GM23338 (cell line): ENCODE results near the gene TMEM229B. TPM values are rescaled to one million over a fixed set of nuclear protein-coding genes. Genes with fewer than 3 reads are reported as not detected.

Experiments used
- ATAC-seq: fragments of 200-7000 bp; cut with Tn5 transposase; 3 replicates; pipeline ENCODE4 v1.9.1; 2020
- DNase-seq: peaks from one replicate; pipeline ENCODE4 v3.0.0-alpha.2; 2015; ENCODE audit warnings: low spot score
- H2AFZ ChIP-seq: fragments of 200-600 bp; sonication (generic); 2 replicates; pipeline ENCODE4 v1.8.0; 2016; ENCODE audit warnings: antibody characterized with exemption, mild to moderate bottlenecking, moderate library complexity
- H3F3A ChIP-seq: fragments of 200-600 bp; sonication (generic); replicated peaks from 2 replicates; pipeline ENCODE4 v1.8.0; 2017; ENCODE audit warnings: antibody characterized with exemption, mixed run types, low read depth
- H3K27ac ChIP-seq: fragments of 200-600 bp; sonication (generic); 2 replicates; pipeline ENCODE4 v1.6.1; 2016; ENCODE audit warnings: low read depth
- H3K27me3 ChIP-seq: fragments of 200-600 bp; sonication (generic); 2 replicates; pipeline ENCODE4 v1.8.0; 2016; ENCODE audit warnings: mild to moderate bottlenecking, mixed run types, moderate library complexity; ENCODE audit not compliant: insufficient read depth
- H3K36me3 ChIP-seq: fragments of 200-600 bp; sonication (generic); 2 replicates; pipeline ENCODE4 v1.8.0; 2016; ENCODE audit warnings: mild to moderate bottlenecking; ENCODE audit not compliant: insufficient read depth
- H3K4me1 ChIP-seq: fragments of 200-600 bp; sonication (generic); 2 replicates; pipeline ENCODE4 v1.8.0; 2016; ENCODE audit warnings: mild to moderate bottlenecking, moderate library complexity; ENCODE audit not compliant: insufficient read depth
- H3K4me2 ChIP-seq: fragments of 200-600 bp; sonication (generic); 2 replicates; pipeline ENCODE4 v1.7.1; 2017; ENCODE audit warnings: mixed run types
- H3K4me3 ChIP-seq: fragments of 200-600 bp; sonication (generic); 2 replicates; pipeline ENCODE4 v1.6.1; 2016; ENCODE audit warnings: mixed run types
- H3K79me2 ChIP-seq: fragments of 200-600 bp; sonication (generic); replicated peaks from 2 replicates; pipeline ENCODE4 v1.8.0; 2017; ENCODE audit warnings: mild to moderate bottlenecking; ENCODE audit not compliant: insufficient read depth
- H3K9me2 ChIP-seq: fragments of 200-600 bp; sonication (generic); 2 replicates; pipeline ENCODE4 v1.8.0; 2017; ENCODE audit not compliant: insufficient read depth
- H4K20me1 ChIP-seq: fragments of 200-600 bp; sonication (generic); replicated peaks from 2 replicates; pipeline ENCODE4 v1.8.0; 2017; ENCODE audit warnings: mild to moderate bottlenecking; ENCODE audit not compliant: insufficient read depth
- H3K27ac Mint-ChIP-seq: 2 replicates; pipeline ENCODE4 v1.8.0; 2020; ENCODE audit warnings: inconsistent platforms, mild to moderate bottlenecking, moderate library complexity, mixed read lengths
- H3K27me3 Mint-ChIP-seq: 3 replicates; pipeline ENCODE4 v1.8.0; 2022; ENCODE audit warnings: low read depth, mild to moderate bottlenecking, moderate library complexity, mixed read lengths, inconsistent platforms; ENCODE audit not compliant: insufficient read depth, poor library complexity
- H3K36me3 Mint-ChIP-seq: 3 replicates; pipeline ENCODE4 v1.8.0; 2021; ENCODE audit warnings: low read depth, mild to moderate bottlenecking, inconsistent platforms, moderate library complexity, mixed read lengths
- H3K4me1 Mint-ChIP-seq: 3 replicates; pipeline ENCODE4 v1.8.0; 2020; ENCODE audit warnings: mild to moderate bottlenecking, inconsistent platforms, mixed read lengths
- H3K4me3 Mint-ChIP-seq: 3 replicates; pipeline ENCODE4 v1.8.0; 2021; ENCODE audit warnings: moderate library complexity, mild to moderate bottlenecking, inconsistent platforms, mixed read lengths
- H3K9me3 Mint-ChIP-seq: 3 replicates; pipeline ENCODE4 v1.8.0; 2020; ENCODE audit warnings: moderate library complexity, mild to moderate bottlenecking, inconsistent platforms, mixed read lengths
- CREB1 ChIP-seq: fragments of 250-450 bp; sonication (Bioruptor Pico); IDR thresholded peaks from 2 replicates; pipeline ENCODE4 v1.5.0; 2020; ENCODE audit warnings: low read depth, mild to moderate bottlenecking, moderate library complexity
- EZH2phosphoT487 ChIP-seq: fragments of 200-600 bp; sonication (generic); IDR thresholded peaks from one replicate; pipeline ENCODE4 v1.8.1; 2018; ENCODE audit warnings: antibody characterized with exemption; ENCODE audit not compliant: unreplicated experiment
- JUNB ChIP-seq: IDR thresholded peaks from one replicate; pipeline ENCODE4 v1.6.1; 2016; ENCODE audit warnings: antibody characterized with exemption; ENCODE audit not compliant: unreplicated experiment
- NANOG ChIP-seq: IDR thresholded peaks from 2 replicates; pipeline ENCODE4 v1.6.1; 2016; ENCODE audit warnings: antibody characterized with exemption, borderline replicate concordance
- ZNF114 ChIP-seq: fragments of 250-450 bp; sonication (Bioruptor Pico); IDR thresholded peaks from 2 replicates; pipeline ENCODE4 v1.5.0; 2020; ENCODE audit warnings: mild to moderate bottlenecking, moderate library complexity
- ZNF331 ChIP-seq: fragments of 250-450 bp; sonication (Bioruptor Pico); IDR thresholded peaks from 2 replicates; pipeline ENCODE4 v1.5.0; 2020; ENCODE audit warnings: low read depth, mild to moderate bottlenecking, moderate library complexity
- polyA plus RNA-seq: library from polyadenylated mRNA; unstranded; fragments of >200 nt; fragmentation: Nextera tagmentation; extraction: Ambion mirVana; gene quantifications from 2 replicates; pipeline ENCODE4 v1.2.1, GENCODE V29; 2016
- total RNA-seq: library from RNA; depleted of rRNA; stranded (reverse); fragments of >200 nt; shearing (Covaris generic); gene quantifications from 2 replicates; pipeline ENCODE4 v1.2.3, GENCODE V29; 2014
- TF ChIP-seq, protein P1 (sequence below): IDR thresholded peaks from 2 replicates; pipeline ENCODE4 v1.6.1; 2016; ENCODE audit warnings: antibody characterized with exemption
- TF ChIP-seq, protein P2 (sequence below), 2 experiments: fragments of 200-600 bp in 1 of 2; sonication (generic) in 1 of 2; conservative IDR thresholded peaks; 2 replicates each; pipeline versions ENCODE4 v1.5.1 to v1.6.1; 2016 to 2017; ENCODE audit warnings: antibody characterized with exemption in 2 of 2, low read depth in 2 of 2, mild to moderate bottlenecking in 2 of 2, moderate library complexity in 1 of 2
- TF ChIP-seq, protein P3 (sequence below): IDR thresholded peaks from one replicate; pipeline ENCODE4 v1.6.1; 2018; ENCODE audit warnings: antibody characterized with exemption; ENCODE audit not compliant: unreplicated experiment
- TF ChIP-seq, protein P4 (sequence below): fragments of 250-450 bp; sonication (Bioruptor Pico); IDR thresholded peaks from 2 replicates; pipeline ENCODE4 v1.5.0; 2020; ENCODE audit warnings: mild to moderate bottlenecking, moderate library complexity

TMEM229B gene
- total and polyA plus RNA-seq, 2 experiments from 2014 or later = 0.42 to 2.4 TPM

DNA sequence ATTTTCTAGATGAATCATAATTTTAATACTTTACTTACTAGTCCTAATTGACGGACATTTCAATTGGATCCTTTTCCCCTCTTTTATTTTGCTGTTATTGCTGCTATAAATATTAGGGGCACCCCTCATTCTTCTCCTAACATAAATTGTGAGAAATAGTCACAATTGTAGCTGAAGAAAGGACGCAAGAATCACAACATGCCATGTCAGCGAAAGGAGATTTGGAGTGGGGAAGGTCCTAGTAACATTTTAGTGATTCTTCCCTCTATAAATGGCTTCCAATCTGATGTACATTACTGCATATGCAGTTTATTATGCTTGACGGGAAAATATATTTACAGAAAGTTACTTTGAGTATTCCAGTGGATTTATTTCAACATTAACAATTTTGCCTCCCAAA is 36.9 kb upstream of the TMEM229B start:
- TF ChIP-seq ZNF331 (CRISPR knock-in tag) = no peak
- TF ChIP-seq, protein P1, sequence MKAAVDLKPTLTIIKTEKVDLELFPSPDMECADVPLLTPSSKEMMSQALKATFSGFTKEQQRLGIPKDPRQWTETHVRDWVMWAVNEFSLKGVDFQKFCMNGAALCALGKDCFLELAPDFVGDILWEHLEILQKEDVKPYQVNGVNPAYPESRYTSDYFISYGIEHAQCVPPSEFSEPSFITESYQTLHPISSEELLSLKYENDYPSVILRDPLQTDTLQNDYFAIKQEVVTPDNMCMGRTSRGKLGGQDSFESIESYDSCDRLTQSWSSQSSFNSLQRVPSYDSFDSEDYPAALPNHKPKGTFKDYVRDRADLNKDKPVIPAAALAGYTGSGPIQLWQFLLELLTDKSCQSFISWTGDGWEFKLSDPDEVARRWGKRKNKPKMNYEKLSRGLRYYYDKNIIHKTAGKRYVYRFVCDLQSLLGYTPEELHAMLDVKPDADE = no peak
- TF ChIP-seq ZNF114 (CRISPR knock-in tag) = no peak
- TF ChIP-seq, protein P2, sequence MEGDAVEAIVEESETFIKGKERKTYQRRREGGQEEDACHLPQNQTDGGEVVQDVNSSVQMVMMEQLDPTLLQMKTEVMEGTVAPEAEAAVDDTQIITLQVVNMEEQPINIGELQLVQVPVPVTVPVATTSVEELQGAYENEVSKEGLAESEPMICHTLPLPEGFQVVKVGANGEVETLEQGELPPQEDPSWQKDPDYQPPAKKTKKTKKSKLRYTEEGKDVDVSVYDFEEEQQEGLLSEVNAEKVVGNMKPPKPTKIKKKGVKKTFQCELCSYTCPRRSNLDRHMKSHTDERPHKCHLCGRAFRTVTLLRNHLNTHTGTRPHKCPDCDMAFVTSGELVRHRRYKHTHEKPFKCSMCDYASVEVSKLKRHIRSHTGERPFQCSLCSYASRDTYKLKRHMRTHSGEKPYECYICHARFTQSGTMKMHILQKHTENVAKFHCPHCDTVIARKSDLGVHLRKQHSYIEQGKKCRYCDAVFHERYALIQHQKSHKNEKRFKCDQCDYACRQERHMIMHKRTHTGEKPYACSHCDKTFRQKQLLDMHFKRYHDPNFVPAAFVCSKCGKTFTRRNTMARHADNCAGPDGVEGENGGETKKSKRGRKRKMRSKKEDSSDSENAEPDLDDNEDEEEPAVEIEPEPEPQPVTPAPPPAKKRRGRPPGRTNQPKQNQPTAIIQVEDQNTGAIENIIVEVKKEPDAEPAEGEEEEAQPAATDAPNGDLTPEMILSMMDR (conservative IDR thresholded peaks at IDR 0.05; ENCODE audit: low read depth in 2 of 2) = no peak
- TF ChIP-seq JUNB = no peak
- TF ChIP-seq, protein P3, sequence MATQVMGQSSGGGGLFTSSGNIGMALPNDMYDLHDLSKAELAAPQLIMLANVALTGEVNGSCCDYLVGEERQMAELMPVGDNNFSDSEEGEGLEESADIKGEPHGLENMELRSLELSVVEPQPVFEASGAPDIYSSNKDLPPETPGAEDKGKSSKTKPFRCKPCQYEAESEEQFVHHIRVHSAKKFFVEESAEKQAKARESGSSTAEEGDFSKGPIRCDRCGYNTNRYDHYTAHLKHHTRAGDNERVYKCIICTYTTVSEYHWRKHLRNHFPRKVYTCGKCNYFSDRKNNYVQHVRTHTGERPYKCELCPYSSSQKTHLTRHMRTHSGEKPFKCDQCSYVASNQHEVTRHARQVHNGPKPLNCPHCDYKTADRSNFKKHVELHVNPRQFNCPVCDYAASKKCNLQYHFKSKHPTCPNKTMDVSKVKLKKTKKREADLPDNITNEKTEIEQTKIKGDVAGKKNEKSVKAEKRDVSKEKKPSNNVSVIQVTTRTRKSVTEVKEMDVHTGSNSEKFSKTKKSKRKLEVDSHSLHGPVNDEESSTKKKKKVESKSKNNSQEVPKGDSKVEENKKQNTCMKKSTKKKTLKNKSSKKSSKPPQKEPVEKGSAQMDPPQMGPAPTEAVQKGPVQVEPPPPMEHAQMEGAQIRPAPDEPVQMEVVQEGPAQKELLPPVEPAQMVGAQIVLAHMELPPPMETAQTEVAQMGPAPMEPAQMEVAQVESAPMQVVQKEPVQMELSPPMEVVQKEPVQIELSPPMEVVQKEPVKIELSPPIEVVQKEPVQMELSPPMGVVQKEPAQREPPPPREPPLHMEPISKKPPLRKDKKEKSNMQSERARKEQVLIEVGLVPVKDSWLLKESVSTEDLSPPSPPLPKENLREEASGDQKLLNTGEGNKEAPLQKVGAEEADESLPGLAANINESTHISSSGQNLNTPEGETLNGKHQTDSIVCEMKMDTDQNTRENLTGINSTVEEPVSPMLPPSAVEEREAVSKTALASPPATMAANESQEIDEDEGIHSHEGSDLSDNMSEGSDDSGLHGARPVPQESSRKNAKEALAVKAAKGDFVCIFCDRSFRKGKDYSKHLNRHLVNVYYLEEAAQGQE = no peak
- TF ChIP-seq EZH2phosphoT487 = no peak
- TF ChIP-seq CREB1 (CRISPR knock-in tag) = no peak
- TF ChIP-seq, protein P4, sequence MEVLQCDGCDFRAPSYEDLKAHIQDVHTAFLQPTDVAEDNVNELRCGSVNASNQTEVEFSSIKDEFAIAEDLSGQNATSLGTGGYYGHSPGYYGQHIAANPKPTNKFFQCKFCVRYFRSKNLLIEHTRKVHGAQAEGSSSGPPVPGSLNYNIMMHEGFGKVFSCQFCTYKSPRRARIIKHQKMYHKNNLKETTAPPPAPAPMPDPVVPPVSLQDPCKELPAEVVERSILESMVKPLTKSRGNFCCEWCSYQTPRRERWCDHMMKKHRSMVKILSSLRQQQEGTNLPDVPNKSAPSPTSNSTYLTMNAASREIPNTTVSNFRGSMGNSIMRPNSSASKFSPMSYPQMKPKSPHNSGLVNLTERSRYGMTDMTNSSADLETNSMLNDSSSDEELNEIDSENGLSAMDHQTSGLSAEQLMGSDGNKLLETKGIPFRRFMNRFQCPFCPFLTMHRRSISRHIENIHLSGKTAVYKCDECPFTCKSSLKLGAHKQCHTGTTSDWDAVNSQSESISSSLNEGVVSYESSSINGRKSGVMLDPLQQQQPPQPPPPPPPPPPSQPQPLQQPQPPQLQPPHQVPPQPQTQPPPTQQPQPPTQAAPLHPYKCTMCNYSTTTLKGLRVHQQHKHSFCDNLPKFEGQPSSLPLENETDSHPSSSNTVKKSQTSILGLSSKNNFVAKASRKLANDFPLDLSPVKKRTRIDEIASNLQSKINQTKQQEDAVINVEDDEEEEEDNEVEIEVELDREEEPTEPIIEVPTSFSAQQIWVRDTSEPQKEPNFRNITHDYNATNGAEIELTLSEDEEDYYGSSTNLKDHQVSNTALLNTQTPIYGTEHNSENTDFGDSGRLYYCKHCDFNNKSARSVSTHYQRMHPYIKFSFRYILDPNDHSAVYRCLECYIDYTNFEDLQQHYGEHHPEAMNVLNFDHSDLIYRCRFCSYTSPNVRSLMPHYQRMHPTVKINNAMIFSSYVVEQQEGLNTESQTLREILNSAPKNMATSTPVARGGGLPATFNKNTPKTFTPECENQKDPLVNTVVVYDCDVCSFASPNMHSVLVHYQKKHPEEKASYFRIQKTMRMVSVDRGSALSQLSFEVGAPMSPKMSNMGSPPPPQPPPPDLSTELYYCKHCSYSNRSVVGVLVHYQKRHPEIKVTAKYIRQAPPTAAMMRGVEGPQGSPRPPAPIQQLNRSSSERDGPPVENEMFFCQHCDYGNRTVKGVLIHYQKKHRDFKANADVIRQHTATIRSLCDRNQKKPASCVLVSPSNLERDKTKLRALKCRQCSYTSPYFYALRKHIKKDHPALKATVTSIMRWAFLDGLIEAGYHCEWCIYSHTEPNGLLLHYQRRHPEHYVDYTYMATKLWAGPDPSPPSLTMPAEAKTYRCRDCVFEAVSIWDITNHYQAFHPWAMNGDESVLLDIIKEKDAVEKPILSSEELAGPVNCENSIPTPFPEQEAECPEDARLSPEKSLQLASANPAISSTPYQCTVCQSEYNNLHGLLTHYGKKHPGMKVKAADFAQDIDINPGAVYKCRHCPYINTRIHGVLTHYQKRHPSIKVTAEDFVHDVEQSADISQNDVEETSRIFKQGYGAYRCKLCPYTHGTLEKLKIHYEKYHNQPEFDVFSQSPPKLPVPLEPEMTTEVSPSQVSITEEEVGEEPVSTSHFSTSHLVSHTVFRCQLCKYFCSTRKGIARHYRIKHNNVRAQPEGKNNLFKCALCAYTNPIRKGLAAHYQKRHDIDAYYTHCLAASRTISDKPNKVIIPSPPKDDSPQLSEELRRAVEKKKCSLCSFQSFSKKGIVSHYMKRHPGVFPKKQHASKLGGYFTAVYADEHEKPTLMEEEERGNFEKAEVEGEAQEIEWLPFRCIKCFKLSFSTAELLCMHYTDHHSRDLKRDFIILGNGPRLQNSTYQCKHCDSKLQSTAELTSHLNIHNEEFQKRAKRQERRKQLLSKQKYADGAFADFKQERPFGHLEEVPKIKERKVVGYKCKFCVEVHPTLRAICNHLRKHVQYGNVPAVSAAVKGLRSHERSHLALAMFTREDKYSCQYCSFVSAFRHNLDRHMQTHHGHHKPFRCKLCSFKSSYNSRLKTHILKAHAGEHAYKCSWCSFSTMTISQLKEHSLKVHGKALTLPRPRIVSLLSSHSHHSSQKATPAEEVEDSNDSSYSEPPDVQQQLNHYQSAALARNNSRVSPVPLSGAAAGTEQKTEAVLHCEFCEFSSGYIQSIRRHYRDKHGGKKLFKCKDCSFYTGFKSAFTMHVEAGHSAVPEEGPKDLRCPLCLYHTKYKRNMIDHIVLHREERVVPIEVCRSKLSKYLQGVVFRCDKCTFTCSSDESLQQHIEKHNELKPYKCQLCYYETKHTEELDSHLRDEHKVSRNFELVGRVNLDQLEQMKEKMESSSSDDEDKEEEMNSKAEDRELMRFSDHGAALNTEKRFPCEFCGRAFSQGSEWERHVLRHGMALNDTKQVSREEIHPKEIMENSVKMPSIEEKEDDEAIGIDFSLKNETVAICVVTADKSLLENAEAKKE (CRISPR knock-in tag) = no peak
- no peak for TF ChIP-seq NANOG
- no peak for DNase-seq
- no peaks in the 10 kb centered on the region for H3K9me2 ChIP-seq
- no peaks in the 10 kb centered on the region for H3K4me1 ChIP-seq
- Mint-ChIP-seq H3K9me3 (no peaks in the 10 kb centered on the region), H3K4me3 (no peak overlapping the region), H3K4me1 (peaks cover 4% of the 10 kb centered on the region), H3K27ac (no peak overlapping the region), H3K36me3 (no peaks in the 10 kb centered on the region), H3K27me3 (peaks cover 1% of the 10 kb centered on the region)
- H4K20me1 ChIP-seq = no peaks in the 10 kb centered on the region
- no peak overlapping the region for H3K27ac ChIP-seq
- no peak for ATAC-seq
- H3F3A ChIP-seq = no peaks in the 10 kb centered on the region
- H3K27me3 ChIP-seq = no peaks in the 10 kb centered on the region
- H3K36me3 ChIP-seq = no peaks in the 10 kb centered on the region
- no peaks in the 10 kb centered on the region for H3K79me2 ChIP-seq
- H2AFZ ChIP-seq = no peak overlapping the region
- H3K4me2 ChIP-seq = no peak overlapping the region
- no peak overlapping the region for H3K4me3 ChIP-seq
